ENCODE results near the gene CAMTA1. TPM values are rescaled to one million over a fixed set of nuclear protein-coding genes. Genes with fewer than 3 reads are reported as not detected.

The CAMTA1 gene
- total RNA-seq, 1 experiment from 2014 or later = 50.3 TPM

- H3K27me3 Mint-ChIP-seq (ENCODE audit: unreplicated experiment) = peaks cover 67% of the 10 kb centered on the region
- H3K27ac Mint-ChIP-seq (ENCODE audit: unreplicated experiment) = no peak overlapping the region
Measured at GRCh38 chr1:7174561-7174960, 389.3 kb downstream of the CAMTA1 start.

GRCh38 chr1:7174980-7175906 lies 390.0 kb downstream of the CAMTA1 start:
- no peak overlapping the region for H3K4me3 Mint-ChIP-seq (ENCODE audit: low read depth, unreplicated experiment)
- no peaks in the 10 kb centered on the region for H3K4me1 Mint-ChIP-seq (ENCODE audit: low read depth, unreplicated experiment)
- no peak for TF ChIP-seq CTCF (IDR thresholded peaks at IDR 0.05; ENCODE audit: unreplicated experiment)
- no peaks in the 10 kb centered on the region for H3K36me3 Mint-ChIP-seq (ENCODE audit: insufficient read depth, unreplicated experiment)
- DNase-seq = no peak
- intact Hi-C loops (cut with micrococcal nuclease; ENCODE audit: unreplicated experiment) = no loop called here
- CTCF ChIA-PET = no interaction called here
- no peaks in the 10 kb centered on the region for H3K9me3 Mint-ChIP-seq (ENCODE audit: low read depth, unreplicated experiment)
- H3K27me3 Mint-ChIP-seq (ENCODE audit: unreplicated experiment) = peaks cover 60% of the 10 kb centered on the region
- no TSS peak for BruUV-seq (replicated peaks)
- no peak overlapping the region for H3K27ac Mint-ChIP-seq (ENCODE audit: unreplicated experiment)

More at GRCh38 chr1:7174561-7174960, 389.3 kb downstream of the CAMTA1 start:
- H3K4me3 Mint-ChIP-seq (ENCODE audit: low read depth, unreplicated experiment) = no peak overlapping the region
- intact Hi-C loops (cut with micrococcal nuclease; ENCODE audit: unreplicated experiment) = no loop called here
- DNase-seq = no peak
- no peaks in the 10 kb centered on the region for H3K4me1 Mint-ChIP-seq (ENCODE audit: low read depth, unreplicated experiment)
- BruUV-seq (replicated peaks) = no TSS peak
- CTCF ChIA-PET = no interaction called here
- H3K36me3 Mint-ChIP-seq (ENCODE audit: insufficient read depth, unreplicated experiment) = no peaks in the 10 kb centered on the region
- TF ChIP-seq CTCF (IDR thresholded peaks at IDR 0.05; ENCODE audit: unreplicated experiment) = no peak
- H3K9me3 Mint-ChIP-seq (ENCODE audit: low read depth, unreplicated experiment) = no peaks in the 10 kb centered on the region

GRCh38 chr1:7177021-7177420 lies 391.8 kb downstream of the CAMTA1 start:
- Mint-ChIP-seq H3K9me3 (ENCODE audit: low read depth, unreplicated experiment) (no peaks in the 10 kb centered on the region), H3K4me3 (ENCODE audit: low read depth, unreplicated experiment) (no peak overlapping the region), H3K4me1 (ENCODE audit: low read depth, unreplicated experiment) (no peaks in the 10 kb centered on the region), H3K27me3 (ENCODE audit: unreplicated experiment) (peaks cover 42% of the 10 kb centered on the region), H3K36me3 (ENCODE audit: insufficient read depth, unreplicated experiment) (no peaks in the 10 kb centered on the region), H3K27ac (ENCODE audit: unreplicated experiment) (no peak overlapping the region)
- intact Hi-C loops (cut with micrococcal nuclease; ENCODE audit: unreplicated experiment) = no loop called here
- no TSS peak for BruUV-seq (replicated peaks)
- TF ChIP-seq CTCF (IDR thresholded peaks at IDR 0.05; ENCODE audit: unreplicated experiment) = no peak
- CTCF ChIA-PET = no interaction called here
- no peak for DNase-seq

GRCh38 chr1:7177438-7178146 lies 392.3 kb downstream of the CAMTA1 start:
- H3K9me3 Mint-ChIP-seq (ENCODE audit: low read depth, unreplicated experiment) = no peaks in the 10 kb centered on the region
- no peak overlapping the region for H3K27ac Mint-ChIP-seq (ENCODE audit: unreplicated experiment)
- DNase-seq = no peak
- no peak for TF ChIP-seq CTCF (IDR thresholded peaks at IDR 0.05; ENCODE audit: unreplicated experiment)
- intact Hi-C loops (cut with micrococcal nuclease; ENCODE audit: unreplicated experiment) = no loop called here
- CTCF ChIA-PET = no interaction called here
- no peaks in the 10 kb centered on the region for H3K36me3 Mint-ChIP-seq (ENCODE audit: insufficient read depth, unreplicated experiment)
- peaks cover 40% of the 10 kb centered on the region for H3K27me3 Mint-ChIP-seq (ENCODE audit: unreplicated experiment)
- BruUV-seq (replicated peaks) = no TSS peak
- no peak overlapping the region for H3K4me3 Mint-ChIP-seq (ENCODE audit: low read depth, unreplicated experiment)
- H3K4me1 Mint-ChIP-seq (ENCODE audit: low read depth, unreplicated experiment) = no peaks in the 10 kb centered on the region
